Ramos (cell line): ENCODE measurements around the gene GALNT18.

Experiments used
- in situ Hi-C: fragments of 300-500 bp; cut with MboI; formaldehyde crosslinking; loops from one replicate; pipeline ENCODE4 v1.14.3; 2022; ENCODE audit warnings: low sequenced_read_pairs; ENCODE audit not compliant: unreplicated experiment

GALNT18 gene

DNA sequence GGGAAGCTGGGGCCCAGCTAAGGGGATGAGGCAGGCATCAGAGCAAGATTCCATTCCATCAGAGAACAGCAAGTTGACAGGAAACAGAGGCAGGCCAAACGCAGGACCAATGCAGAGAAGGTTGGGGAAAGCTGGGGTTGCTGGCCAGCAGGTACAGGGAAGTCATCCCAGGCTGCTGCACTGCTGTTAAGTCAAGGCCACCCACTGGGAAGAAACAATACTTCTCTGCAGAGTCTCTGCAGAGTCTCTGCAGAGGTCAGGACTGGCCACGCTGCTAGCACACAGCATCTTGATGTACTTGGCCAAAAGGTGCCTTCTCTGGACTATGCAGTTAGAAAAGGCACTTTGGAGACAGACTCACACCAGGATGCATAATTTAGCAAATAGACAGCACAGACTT, 200.3 kb downstream of the GALNT18 start:
- in situ Hi-C loops, result no loop called here

DNA sequence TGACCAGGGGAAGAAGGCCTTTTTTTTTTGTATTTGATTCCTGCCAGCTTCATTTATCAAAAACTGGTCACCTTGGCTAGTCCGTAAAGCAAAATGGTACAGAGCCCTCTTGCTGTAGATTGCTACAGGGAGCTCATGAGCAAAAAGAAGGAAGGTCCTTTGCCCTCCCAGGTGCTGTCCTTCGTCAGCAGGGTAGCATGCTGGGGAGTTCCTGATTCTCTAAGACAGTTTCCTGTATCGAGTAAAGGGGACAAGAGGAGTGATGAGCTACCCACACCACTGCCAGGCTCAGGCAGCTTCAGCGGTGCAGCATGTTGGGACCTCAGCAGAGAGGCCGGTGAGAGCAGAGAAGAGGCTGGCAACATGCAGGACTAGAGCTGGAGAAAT, 200.9 kb downstream of the GALNT18 start:
- in situ Hi-C loops, result no loop called here

DNA sequence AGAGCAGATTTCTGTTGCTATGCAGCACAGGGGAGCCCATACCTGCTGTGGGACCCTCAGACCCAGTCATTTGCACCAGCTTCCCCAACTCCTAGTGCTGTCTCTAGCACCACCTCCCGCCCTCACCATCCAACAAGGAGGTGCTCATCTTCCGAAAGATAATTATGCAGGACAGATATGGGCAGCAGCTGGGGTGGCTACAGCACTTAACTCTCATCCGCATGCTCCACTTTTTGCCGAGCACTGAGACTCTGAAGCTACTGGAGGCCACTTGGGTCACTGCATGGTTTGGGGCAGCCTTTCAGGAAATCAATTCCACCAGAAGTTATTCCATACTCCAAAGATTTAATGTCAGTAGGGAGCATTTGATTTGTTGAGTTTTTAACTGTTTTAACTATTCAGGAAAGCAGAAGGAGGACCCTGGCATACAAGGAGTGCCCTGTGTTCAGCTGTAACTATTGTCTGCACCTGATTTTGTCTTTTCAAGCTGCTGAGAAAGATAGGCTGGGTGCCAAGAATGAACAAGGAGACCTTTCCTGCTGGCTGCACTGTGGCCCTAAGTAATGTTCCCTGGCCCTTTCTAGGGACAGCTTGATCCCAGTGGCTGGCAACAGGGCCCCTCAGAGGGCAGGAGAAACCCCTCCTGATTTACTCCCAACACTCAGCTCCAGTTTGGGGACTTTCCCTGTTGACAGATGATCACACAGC, 201.5 kb downstream of the GALNT18 start:
- in situ Hi-C loops, result no loop called here

DNA sequence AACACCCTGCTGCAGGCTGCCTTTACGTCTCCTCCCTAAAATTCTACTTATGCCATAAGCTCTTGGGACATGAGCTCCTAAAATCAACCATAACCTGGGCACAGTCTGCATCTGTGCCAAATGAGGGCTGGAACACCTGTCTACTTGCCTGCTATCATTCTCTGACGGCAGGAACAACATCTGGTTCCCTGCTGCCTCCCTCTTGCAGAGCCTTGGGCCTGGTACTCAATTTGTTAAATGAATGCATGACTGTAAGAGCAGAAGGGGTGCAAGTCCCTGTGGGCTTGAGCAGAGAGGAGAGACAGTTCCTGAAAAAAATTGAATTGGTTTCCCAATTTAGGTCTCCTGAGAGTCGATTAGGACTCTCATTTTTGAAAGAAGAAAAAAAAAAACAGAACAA, 202.1 kb downstream of the GALNT18 start:
- in situ Hi-C loops, result no loop called here

DNA sequence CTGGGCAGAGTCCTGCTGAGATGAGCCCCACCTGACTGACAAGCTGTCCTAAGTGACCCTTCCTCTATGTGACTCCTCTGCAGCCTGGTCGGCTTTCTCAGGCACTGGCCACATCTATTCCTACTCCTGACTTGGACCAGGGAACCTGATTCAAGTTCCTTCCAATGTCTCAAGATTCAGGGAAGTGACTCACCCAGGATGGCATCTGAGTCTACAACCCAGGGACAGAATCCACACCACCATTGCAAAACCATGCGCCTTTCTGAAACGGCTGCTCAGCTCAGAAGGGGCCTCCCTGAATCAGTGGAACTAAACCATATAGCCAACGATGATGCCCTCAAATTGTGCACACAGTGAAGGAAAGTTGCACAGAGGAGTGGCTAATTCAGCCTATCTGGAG, 204.9 kb downstream of the GALNT18 start:
- in situ Hi-C loops, result no loop called here

DNA sequence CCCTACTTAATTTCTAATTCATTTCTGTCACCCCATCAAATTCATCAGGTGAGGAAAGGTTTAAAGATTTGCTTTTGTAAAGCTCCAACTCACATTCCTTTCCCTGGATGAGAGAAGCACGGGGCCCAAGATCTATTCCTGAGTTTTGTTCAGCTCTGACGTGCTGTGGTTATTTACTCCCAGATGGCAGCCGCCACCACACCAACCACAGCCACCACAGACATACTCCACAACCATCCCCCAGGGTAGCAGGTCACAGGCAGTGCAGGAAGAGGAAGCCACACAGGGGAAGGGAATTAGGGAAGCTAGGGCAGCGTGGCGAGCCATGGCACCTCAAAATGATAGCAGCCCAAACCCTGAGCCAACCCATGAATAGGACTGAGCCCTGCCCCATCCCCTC, 205.3 kb downstream of the GALNT18 start:
- in situ Hi-C loops, result no loop called here

DNA sequence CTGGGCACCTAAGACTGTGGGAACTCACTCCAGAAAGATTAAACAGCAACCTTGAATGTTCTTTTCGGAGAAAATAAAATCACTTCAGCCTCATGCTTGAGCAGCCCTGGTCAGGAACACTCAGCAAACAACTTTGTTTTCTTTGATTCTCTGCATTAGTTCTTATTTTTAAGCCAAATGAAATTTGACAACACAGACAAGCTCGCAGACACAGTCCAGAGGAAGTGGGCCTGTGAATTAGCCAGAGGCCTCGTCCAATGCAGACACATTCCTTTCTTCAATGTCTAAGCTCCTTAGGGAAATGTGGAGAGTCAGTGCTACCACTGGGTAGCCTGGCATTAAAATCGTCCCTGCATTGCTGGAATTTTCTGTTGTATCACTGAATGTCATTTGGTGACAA, 205.9 kb downstream of the GALNT18 start:
- in situ Hi-C loops, result no loop called here

DNA sequence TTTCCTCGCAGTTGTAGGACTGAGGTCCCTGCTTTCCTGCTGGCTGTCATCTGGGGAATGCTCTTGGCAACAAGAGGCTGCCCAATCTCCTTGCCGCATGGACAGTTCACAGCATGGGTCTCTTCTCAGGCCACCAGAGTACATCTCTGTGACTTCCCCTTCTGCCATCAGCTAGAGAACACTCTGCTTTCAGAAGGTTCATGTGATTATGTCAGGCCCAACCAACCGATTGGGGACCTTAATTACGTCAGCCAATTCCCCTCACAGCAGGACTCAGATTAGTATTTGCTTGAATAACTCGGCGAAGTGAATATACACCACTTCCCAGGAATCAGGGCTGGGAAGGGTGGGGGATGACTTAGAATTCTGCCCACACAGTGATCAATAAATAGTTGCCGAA, 206.8 kb downstream of the GALNT18 start:
- in situ Hi-C loops, result no loop called here

DNA sequence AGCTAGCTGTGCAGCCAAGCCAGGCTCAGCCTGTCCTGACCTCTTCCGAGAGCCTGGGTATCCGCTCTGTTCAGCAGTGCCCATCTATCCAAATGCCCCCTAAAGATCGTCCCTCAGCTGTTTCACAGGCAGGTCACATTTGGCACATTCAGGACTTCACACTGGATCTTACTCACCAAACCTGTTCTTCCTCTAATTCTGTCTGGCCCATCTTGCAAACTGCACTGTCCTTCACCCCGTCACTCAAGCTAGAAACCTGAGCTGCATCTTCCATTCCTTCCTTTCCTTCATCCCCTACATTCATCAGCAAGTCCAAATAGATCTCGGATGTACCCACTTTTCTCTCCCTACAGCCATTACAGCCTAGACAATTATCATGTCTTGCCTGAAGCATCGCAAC, 208.0 kb downstream of the GALNT18 start:
- in situ Hi-C loops, result no loop called here

DNA sequence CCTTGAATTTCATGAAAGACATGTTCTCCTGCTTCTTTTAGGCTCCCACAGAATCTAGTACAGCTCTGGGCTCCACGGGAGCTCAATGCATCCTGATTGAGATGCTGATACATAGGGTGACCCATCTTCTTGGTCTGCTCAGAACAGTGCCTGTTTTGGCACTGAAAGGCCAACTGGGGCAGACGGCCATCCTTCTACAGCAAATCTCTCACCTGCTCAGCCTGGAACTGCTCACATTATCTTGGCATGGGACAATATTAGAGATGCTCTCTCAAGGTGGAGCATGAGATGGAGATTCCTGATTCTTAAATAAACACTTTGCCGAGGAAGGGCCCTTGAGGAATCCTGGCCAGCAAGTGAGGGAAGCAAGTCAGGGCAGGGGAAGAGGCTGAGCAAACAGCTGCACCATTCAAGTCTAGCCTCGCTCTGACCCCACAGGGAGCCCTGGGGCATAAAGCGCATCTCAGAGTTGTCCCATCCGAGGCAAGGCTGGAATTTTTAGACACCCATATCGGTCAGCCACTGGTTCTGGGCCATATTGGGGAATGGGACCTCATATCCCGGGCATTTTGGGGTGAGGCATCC, 210.3 kb downstream of the GALNT18 start:
- in situ Hi-C loops, result no loop called here

DNA sequence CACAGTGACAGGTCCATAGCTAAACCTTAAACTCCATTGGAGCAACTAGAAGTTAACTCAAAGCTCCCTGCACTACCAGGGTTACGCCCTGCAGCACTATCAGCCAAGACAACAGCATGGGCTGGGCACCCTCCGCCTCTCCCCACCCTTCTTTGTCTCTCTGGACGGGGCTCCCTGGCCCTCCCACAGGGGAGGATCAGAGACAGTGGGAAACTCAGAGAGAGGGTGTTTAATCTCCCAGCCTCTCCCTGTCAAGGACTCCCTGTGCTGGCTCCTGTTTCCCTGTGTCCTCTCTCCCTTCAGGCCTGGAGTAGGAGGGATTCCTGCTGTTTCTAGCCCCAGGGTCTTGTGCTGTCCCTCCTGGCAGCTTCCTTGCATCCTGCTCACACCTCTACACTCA, 211.9 kb downstream of the GALNT18 start:
- in situ Hi-C loops, result no loop called here

DNA sequence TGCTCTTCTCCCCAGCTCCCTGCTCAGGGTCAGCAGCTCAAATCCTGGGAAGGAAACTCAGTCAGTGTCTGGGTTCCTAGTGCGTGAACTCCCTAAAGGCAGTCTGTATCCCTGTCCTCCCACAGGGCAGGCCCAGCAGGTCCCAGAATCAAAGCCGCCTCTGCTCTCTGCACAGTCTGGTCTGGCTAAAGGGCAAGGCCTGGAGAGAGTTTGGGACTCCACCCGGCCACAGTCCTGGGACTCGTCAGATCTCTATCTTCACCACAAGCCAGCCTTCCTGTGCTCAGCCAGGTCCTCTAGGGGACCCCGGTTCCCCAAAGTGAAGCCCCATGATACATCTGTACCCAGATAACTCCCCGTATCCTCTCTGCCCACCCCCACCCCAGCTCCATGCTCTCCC, 212.6 kb downstream of the GALNT18 start:
- in situ Hi-C loops, result no loop called here

DNA sequence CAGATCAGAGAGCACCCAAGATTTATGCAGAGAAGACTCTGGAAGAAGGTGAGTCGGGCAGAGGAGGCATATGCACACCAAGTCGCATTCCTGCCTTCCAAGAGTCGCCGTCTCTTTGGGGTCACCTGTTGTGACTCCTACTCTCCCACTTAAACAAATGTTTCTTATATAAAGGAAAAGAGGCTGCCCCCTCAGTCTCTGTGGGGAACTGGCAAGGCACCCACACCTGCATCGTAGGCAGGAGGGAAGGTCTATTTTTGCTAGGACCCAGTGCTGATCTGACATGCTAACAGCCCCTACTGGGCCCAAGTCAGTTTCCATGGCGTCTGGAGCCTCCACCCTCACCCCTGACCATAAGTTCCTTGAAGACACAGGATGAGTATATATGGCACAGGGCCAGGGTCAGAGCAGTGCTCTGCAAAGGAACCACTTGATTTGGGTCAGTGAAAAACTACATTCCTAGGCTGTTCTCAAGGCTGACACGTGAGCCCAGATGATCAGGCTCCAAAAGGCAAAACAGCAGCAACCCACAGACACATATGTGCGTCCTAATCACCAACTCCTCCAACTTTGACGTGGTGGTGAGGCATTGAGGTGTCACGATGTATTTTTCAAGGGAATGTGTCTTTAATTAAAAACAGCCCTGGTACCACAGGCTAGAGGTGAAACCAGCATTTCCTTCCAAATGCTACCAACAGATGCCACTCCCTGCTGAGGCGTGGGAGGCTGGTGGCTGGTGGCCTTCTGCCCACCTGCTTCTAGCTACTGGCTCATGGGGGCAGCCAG, 213.2 kb downstream of the GALNT18 start:
- in situ Hi-C loops, result no loop called here

DNA sequence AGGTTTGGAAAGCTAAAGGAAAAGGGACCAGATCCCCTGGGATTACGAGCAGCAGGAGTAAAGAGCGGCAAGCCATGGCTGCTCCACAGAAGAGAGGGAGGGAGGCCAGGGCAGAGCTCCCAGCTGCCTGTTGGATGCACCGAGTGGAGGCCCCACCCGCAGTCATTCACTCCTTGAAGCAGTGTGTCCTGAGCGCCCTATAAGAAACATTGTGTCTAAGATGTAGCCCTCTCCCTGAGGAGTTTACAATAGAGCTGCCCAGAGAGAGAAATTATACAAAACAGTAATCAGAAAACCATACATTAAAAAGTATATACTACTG, 214.1 kb downstream of the GALNT18 start:
- in situ Hi-C loops, result no loop called here

DNA sequence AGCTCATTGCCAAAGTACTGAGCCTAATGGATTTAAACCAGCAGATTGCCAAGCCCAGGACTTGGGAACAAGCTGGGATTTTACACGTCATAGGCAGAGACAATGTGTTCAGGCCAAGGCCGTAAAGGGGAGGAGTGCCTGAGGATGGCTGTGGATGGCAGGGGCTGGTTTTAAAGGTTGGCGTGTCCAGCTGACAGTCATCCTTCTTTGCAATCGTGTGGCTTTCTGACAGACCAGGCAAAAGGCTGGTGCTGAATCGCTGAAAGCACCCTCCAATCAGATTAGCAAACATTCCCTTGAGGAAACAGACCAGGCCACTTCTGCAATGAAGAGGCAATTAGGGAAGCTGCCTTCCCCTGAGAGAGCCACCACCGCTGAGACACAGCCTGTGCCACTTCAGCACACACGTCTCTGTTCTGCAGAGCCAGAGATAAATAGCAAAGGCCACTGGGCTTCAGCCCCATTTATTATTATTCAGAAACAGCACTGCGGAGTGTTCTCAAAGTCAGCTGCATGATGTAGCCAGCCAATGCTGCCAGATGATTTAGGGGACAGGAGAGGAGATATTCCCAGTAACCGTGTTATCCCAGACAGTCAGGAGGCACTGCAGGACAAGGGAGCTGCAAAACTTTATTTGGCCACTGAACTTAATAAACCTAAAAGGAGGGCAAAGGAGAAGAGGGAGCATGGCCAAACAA, 214.6 kb downstream of the GALNT18 start:
- in situ Hi-C loops, result no loop called here

DNA sequence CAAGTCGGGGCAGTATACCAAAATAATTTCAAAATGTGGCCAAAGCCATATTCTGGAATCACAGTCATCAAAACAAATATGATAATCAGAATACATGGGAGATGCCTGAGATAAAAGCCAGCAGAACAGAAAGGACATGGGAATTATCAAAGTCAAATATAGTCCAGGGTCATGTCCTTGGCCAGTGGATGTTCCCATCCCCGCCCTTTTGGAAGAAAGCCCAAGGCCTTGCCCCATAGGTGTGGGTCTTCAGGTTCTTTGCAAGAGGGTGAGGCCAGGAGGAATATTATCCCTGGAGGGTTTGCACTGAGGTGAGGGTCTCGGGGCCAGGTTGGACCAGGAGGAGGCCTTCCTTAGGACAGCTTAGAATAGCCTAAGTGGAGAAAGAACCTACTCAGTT, 215.2 kb downstream of the GALNT18 start:
- in situ Hi-C loops, result no loop called here

DNA sequence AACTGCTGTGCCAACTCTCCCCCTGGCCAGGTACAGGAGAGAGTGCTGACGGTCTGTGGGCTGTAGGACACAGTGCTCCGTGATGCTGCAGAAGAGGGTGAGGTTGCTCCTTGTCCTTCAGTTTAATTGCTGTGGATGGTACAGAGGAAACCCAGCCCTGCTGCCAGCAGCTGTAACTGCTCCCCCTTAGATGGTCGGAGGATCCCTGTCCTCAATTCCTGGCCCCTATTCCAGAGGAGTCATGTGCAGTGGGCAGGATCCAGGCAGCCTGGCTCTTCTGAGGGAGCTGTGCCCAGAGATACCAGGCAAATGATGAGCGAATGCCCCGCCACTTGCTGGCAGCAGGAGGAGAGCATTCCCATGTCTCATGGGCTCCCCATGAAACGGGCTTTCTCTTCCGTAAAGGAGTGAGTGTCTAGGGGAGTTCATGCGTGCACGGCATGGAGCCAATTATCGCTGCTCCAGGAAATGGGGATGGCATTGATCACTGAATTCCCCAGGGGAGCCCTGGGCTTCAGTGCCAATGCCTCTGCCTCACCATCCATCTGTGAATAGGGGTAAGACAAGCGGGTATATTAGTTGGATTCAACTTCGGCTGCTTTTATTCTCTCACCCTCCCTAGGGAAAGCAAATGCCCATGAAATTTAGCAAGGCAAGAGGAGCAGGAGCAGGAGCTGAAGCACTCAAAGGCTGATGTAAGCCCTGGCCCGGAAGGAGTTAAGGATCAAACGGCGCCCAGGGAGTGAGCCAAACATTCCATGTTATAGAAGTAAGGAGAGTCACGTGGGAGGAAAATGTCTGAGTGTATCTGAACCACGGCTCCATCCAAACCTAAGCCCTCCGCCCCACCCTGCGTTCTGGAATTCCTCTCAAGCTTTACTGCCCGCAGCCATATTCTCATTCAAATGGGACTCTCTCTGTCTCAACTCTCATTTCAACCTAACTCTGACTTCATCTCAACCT, 217.8 kb downstream of the GALNT18 start:
- in situ Hi-C loops, result no loop called here

DNA sequence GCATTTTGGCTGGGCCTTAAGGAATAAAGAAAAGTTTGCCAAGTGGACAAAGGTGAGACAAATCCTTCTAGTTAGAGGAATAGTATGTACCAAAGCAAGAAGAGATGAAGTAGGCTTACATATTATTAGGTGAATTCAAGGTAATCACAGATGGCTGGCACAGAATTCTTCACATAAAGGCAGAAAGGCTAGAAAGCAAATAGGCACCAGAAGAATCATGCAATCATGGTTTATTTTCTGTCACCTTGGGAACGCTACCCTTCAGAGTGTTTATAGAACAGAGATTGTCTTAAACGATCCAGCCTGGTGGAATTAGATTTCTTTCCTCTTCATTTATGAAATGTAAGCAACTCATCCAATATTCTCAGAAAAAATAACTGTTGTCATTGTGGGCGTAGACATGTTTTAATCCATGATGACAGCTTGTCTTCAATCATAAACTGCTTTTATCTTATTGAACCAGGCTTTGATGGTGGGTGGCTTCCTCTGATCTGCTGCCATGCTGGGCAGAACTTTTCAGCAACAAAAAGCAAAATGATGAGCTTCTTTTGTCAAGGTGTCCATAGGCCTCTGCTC, 219.8 kb downstream of the GALNT18 start:
- in situ Hi-C loops, result no loop called here

DNA sequence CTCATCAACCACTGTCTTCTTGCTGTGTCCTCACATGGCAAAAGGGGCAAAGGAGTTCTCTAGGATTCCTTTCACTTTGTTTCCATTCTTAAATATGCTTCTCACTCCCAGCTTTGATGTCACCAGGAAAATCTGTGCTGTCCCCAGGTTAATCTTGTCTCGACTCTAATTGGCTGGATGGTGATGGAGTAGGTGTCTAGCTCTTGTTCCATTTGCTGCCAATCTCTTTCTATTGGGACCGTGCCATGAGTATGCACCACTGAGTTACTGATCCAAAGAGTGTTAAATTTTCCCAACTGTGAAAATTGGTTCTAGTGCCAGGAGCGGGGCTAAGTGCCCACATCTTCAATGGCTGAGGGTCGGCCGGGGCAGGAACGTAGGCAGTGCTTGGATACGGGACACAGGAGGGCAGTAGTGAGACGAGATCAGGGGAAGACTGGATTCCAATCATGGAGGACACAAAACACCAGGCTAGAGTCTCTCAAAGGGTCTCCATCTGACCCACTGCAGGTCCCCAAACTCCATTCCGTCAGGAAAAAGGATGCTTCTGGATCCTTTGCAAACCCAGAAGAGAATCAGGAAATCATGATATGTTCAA, 221.1 kb downstream of the GALNT18 start:
- in situ Hi-C loops, result no loop called here
